HG03342 (cell line): ENCODE measurements around the gene AOC3.
"Not testable (repeated sequence)": the region's sequence is repeated elsewhere in the genome, so short reads cannot be mapped to it uniquely, and the experiment has no call there.

Experiments used
- ATAC-seq: cut with Tn5 transposase; IDR thresholded peaks from one replicate; pipeline ENCODE4 v1.9.1; 2021; ENCODE audit warnings: mild to moderate bottlenecking, moderate library complexity; ENCODE audit not compliant: unreplicated experiment

The AOC3 gene

GRCh38 chr17:42891539-42892152 is 40.6 kb downstream of the AOC3 start:
- no peak for ATAC-seq

GRCh38 chr17:42893359-42893758 is 42.4 kb downstream of the AOC3 start:
- ATAC-seq, result no peak

DNA sequence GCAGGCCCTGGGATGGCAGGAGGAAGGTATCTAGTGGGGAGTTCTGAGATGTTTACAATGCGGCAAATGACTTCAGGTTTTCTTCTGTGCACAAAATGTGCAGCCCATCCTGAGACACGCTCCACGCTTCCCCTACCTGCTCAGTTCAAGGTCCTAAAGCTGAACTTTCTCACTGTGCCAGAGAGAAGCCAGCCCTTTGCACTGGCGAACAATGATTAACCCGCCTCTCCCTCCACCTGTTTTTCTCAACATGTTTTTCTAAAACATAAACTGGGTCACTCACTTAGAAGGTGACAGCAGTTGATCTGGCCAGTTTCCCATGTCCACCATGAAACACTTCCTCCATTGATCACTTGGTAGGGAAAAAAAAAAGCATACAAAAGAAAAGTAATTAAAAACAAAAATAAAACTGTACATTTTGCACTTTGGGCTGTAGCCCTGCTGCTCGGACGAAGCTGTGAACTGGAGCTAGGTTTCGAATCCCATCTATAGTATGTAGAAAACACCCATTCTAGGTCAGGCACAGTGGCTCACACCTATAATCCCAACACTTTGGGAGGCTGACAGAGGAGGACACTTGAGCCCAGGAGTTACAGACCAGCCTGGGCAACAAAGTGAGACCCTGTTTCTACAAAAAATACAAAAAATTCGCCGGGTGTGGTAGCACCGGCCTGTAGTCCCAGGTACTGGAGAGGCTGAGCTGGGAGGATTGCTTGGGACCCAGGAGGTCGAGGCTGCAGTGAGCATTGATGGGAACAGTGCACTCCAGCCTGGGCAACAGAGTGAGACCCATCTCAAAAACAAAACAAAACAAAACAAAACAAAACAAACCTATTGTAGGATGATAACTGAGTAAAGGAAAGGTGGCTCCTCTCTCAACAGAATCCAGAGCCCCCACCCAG is 43.5 kb downstream of the AOC3 start:
- no peak for ATAC-seq

DNA sequence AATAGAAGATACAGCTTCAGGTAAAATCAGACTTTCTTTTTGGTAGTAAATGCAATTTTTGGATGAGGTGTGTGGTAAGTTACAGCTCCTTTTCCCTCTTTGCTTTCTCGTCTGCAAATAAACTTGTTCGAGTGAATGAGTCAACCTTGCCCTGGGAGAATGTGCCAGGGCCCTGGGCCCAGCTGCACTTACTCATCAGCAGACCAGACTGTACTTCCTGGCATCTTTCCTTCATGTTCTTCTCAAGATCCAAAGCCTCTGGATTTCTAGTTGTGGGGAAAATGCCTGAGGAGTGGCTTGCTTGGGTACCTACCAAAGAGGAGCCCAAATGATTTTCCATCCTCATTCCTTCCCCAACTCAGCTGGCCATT is 44.2 kb downstream of the AOC3 start:
- ATAC-seq, result no peak

DNA sequence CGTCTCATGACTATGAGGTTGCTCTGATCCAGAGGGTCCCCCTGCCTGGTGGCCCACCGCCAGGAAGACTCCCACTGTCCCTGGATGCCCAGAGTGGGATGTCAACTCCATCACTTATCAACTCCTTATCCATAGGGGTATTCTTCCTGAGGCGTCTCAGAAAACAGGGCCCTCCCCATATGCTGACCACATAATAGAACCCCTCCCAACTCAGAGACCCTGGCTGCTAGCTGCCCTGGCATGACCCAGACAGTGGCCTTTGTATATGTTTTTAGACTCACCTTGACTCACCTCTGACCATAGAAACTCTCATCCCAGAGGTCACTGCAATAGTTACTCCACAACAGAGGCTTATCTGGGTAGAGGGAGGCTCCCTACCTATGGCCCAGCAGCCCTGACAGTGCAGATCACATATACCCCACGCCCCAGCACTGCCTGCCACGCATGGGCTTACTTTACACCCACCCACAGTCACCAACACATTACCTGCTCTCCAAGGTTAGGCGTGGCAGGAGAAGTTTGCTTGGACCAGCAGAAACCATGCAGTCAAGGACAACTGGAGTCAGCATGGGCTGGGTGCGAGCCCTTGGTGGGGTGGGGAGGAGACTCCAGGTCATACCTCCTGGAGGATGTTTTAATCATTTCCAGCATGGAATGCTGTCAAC is 47.3 kb downstream of the AOC3 start:
- ATAC-seq, result no peak

DNA sequence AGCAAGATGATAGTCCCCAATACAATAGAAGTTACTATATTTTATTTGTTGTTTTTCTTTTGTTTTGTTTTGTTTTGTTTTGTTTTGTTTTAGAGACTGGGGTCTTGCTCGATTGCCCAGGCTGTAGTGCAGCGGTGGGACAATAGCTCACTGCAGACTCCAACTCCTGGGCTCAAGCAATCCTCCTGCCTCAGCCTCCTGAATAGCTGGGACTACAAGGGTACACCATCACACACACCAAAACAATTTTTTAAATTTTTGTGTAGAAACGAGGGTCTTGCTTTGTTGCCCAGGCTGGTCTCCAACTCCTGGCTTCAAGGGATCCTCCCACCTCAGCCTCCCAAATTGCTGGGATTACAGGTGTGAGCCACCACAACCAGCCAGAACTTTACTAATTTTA is 49.0 kb downstream of the AOC3 start:
- not testable (repeated sequence) for ATAC-seq

DNA sequence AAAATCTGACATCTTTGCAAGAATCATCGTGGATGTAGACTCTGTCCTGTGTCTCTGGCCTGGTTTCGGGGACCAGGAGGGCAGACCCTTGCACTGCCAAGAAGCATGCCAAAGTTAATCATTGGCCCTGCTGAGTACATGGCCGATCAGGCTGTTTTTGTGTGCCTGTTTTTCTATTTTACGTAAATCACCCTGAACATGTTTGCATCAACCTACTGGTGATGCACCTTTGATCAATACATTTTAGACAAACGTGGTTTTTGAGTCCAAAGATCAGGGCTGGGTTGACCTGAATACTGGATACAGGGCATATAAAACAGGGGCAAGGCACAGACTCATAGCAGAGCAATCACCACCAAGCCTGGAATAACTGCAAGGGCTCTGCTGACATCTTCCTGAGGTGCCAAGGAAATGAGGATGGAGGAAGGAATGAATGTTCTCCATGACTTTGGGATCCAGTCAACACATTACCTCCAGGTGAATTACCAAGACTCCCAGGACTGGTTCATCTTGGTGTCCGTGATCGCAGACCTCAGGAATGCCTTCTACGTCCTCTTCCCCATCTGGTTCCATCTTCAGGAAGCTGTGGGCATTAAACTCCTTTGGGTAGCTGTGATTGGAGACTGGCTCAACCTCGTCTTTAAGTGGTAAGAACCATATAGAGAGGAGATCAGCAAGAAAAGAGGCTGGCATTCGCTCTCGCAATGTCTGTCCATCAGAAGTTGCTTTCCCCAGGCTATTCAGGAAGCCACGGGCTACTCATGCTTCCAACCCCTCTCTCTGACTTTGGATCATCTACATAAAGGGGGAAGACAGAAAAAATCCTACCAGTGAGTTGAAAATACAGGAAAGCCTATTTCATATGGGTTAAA is 49.7 kb downstream of the AOC3 start, which contains the start of gene G6PC1:
Gene G6PC1, plus strand, starts transcription at position 340 of the 872 bp plus-strand sequence. Its CDS starts 78 bp downstream, at position 418.
- no peak for ATAC-seq

GRCh38 chr17:42901535-42902229 is 50.7 kb downstream of the AOC3 start:
- no peak for ATAC-seq

DNA sequence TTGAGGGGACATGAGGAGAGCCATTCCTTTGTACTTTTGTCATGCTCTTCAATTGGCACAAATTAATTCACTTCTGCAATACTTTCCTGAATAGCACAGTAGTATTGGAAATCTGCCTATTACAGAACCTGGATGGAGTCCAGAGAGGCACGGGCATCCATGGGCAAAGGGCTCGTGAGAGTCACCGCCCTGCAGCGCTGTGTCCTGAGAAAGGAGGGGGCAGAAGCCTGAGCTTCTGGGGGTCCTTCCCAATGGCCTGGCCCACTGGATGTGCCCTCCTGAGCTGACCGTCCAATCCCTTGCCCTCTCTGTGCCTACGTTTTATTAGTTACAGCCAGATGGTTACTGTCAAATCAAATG is 53.1 kb downstream of the AOC3 start:
- ATAC-seq, result no peak

DNA sequence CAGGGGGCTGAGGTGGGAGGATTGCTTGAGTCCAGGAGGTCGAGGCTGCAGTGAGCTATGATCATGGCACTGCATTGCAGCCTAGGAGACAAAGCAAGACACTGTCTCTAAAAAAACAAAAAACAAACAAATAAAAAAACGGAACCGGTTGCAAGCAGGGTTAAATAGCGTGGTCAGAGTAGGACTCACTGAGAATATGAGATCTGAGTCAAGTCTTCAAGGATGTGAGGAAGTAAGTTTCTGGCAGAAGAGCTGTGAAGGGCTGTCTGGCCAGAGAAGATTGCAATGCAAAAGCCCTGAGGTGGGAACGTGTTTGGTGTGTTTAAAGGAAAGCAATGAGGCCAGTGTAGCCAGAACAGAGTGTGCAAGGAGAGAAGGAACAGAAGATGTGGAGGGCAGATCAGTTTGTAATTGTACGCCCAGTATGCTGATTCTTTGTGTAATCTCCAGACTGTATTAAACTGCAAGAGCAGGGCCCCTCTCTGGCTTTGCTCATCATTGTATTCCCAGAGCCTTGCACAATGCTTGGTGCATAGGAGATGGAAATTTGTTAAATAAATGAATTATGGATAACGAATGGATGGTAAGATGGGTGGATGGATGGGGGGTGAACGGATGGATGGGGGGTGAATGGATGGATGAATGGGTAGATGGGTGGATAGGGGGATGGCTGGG is 55.9 kb downstream of the AOC3 start:
- ATAC-seq, result no peak
